ENCODE data around the gene TES.
"Not testable (repeated sequence)": the region's sequence is repeated elsewhere in the genome, so short reads cannot be mapped to it uniquely, and the experiment has no call there.

Gene TES

DNA sequence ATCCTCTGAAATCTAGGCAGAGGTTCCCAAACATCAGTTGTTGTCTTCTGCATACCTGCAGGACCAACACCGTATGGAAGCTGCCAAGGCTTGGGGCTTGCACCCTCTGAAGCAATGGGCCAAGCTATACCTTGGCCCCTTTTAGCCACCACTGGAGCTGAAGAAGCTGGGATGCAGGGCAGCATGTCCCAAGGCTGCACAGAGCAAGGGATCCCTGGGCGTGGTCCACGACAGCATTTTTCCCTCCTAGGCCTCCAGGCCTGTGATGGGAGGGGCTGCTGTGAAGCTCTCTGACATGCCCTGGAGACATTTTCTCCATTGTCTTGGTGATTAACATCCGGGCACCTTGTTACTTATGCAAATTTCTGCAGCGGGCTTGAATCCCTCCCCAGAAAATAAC lies 34.5 kb downstream of the TES start:
- H2AFZ ChIP-seq (ENCODE audit: insufficient read depth, low read length, poor library complexity); H3K4me1 ChIP-seq (ENCODE audit: control insufficient read depth in 1 of 2, insufficient read depth in 2 of 2, low read length in 2 of 2); H3K18ac ChIP-seq (ENCODE audit: low read length); H3K14ac ChIP-seq (ENCODE audit: low read length); H2BK5ac ChIP-seq (ENCODE audit: low read depth, low read length, poor library complexity); H3K27ac ChIP-seq (ENCODE audit: low read depth, low read length); H4K12ac ChIP-seq (ENCODE audit: low read depth, low read length); H3K4ac ChIP-seq (ENCODE audit: low read depth, low read length); H3K4me3 ChIP-seq (ENCODE audit: low read depth, low read length); H3K9ac ChIP-seq (ENCODE audit: low read length); H4K91ac ChIP-seq (ENCODE audit: low read depth, low read length); H3K9me3 ChIP-seq (ENCODE audit: insufficient read depth, low read depth, low read length); H3K79me1 ChIP-seq (ENCODE audit: low read length); H3K79me2 ChIP-seq (ENCODE audit: control insufficient read depth, insufficient read depth, low read length, poor library complexity); H3K27me3 ChIP-seq (ENCODE audit: insufficient read depth, low read length); H2AK5ac ChIP-seq (ENCODE audit: low read length); H3K4me2 ChIP-seq (ENCODE audit: low read length); H2BK12ac ChIP-seq (ENCODE audit: low read length); H2BK120ac ChIP-seq (ENCODE audit: insufficient read depth, low read length, poor library complexity); H3K23ac ChIP-seq (ENCODE audit: low read length); H4K8ac ChIP-seq (ENCODE audit: low read depth, low read length): not testable (repeated sequence)
- WGBS (ENCODE audit: extremely low coverage, insufficient coverage, insufficient read length) = no CpG with 5 or more reads among the region's 5 CpGs
- peaks cover 7 to 11% of the 10 kb centered on the region in 2 experiments for H3K36me3 ChIP-seq (ENCODE audit: control insufficient read depth in 1 of 2, insufficient read depth in 2 of 2, low read length in 2 of 2)
- peak in 1 of 2 donors; percentile 33 for DNase-seq

DNA sequence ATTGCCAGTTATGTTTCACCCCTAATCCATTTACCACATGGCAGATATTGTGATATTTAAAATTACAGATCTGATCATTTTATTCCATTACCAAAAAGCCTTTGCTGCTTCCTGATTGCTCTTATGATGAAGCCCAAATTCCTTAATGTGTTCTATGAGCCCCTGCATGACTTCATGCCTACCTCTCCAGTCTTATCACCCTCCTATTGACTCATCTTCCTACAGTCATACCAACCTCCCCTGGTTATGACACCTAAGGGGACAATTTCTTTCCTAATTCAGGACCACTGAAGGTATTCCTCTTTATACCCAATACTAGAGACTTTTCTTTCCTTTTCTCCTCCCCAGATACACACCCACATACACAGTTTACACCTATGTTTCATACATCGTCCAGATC lies 36.0 kb downstream of the TES start:
- no CpG with 5 or more reads among the region's 1 CpG for WGBS (ENCODE audit: extremely low coverage, insufficient coverage, insufficient read length)
- Histone ChIP-seq H3K18ac (ENCODE audit: low read length) (no peak overlapping the region), H2AFZ (ENCODE audit: insufficient read depth, low read length, poor library complexity) (no peak overlapping the region)

DNA sequence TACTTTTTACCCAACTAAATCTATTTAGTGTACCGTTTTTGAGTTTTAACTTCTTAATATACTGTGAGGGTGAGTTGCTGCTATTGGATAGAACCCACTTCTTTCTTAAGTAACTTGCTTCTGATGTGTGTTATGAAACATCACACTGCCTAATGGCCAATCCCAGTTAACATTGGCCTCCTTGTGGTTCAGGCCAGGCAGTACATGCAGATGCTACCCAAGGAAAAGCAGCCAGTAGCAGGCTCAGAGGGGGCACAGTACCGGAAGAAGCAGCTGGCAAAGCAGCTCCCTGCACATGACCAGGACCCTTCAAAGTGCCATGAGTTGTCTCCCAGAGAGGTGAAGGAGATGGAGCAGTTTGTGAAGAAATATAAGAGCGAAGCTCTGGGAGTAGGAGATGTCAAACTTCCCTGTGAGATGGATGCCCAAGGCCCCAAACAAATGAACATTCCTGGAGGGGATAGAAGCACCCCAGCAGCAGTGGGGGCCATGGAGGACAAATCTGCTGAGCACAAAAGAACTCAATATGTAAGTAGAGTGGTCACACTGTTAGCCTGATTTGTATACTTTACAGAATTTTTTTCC lies 39.7 kb downstream of the TES start:
- WGBS (ENCODE audit: extremely low coverage, insufficient coverage, insufficient read length) = no CpG with 5 or more reads among the region's 3 CpGs
- Histone ChIP-seq H3K4ac (ENCODE audit: low read depth, low read length) (no peak overlapping the region), H3K23ac (ENCODE audit: low read length) (no peak overlapping the region), H3K27me3 (ENCODE audit: insufficient read depth, low read length) (no peaks in the 10 kb centered on the region), H3K18ac (ENCODE audit: low read length) (no peak overlapping the region), H4K12ac (ENCODE audit: low read depth, low read length) (no peak overlapping the region), H4K8ac (ENCODE audit: low read depth, low read length) (no peak overlapping the region), H3K79me2 (ENCODE audit: control insufficient read depth, insufficient read depth, low read length, poor library complexity) (no peaks in the 10 kb centered on the region), H3K14ac (ENCODE audit: low read length) (no peak overlapping the region), H3K9ac (ENCODE audit: low read length) (no peak overlapping the region), H3K27ac (ENCODE audit: low read depth, low read length) (no peak overlapping the region), H2AFZ (ENCODE audit: insufficient read depth, low read length, poor library complexity) (no peak overlapping the region), H2AK5ac (ENCODE audit: low read length) (no peak overlapping the region), H3K4me2 (ENCODE audit: low read length) (no peak overlapping the region), H4K91ac (ENCODE audit: low read depth, low read length) (no peak overlapping the region), H3K4me1 (ENCODE audit: control insufficient read depth in 1 of 2, insufficient read depth in 2 of 2, low read length in 2 of 2) (no peaks in the 10 kb centered on the region), H2BK120ac (ENCODE audit: insufficient read depth, low read length, poor library complexity) (no peak overlapping the region), H3K9me3 (ENCODE audit: insufficient read depth, low read depth, low read length) (no peaks in the 10 kb centered on the region), H3K79me1 (ENCODE audit: low read length) (no peaks in the 10 kb centered on the region), H2BK12ac (ENCODE audit: low read length) (no peak overlapping the region), H3K4me3 (ENCODE audit: low read depth, low read length) (no peak overlapping the region), H2BK5ac (ENCODE audit: low read depth, low read length, poor library complexity) (no peak overlapping the region), H3K36me3 (ENCODE audit: control insufficient read depth in 1 of 2, insufficient read depth in 2 of 2, low read length in 2 of 2) (peaks cover 14 to 16% of the 10 kb centered on the region in 2 experiments)
- peak in 1 of 2 donors; percentile 46 for DNase-seq

More for the DNA sequence above, 36.0 kb downstream of the TES start:
- Histone ChIP-seq H3K4me1 (ENCODE audit: control insufficient read depth in 1 of 2, insufficient read depth in 2 of 2, low read length in 2 of 2) (no peaks in the 10 kb centered on the region), H3K27ac (ENCODE audit: low read depth, low read length) (no peak overlapping the region), H2BK12ac (ENCODE audit: low read length) (no peak overlapping the region), H2AK5ac (ENCODE audit: low read length) (no peak overlapping the region), H3K9me3 (ENCODE audit: insufficient read depth, low read depth, low read length) (peaks cover 6% of the 10 kb centered on the region), H3K79me1 (ENCODE audit: low read length) (no peaks in the 10 kb centered on the region), H3K9ac (ENCODE audit: low read length) (no peak overlapping the region), H3K4me2 (ENCODE audit: low read length) (no peak overlapping the region), H4K91ac (ENCODE audit: low read depth, low read length) (no peak overlapping the region), H2BK120ac (ENCODE audit: insufficient read depth, low read length, poor library complexity) (no peak overlapping the region), H2BK5ac (ENCODE audit: low read depth, low read length, poor library complexity) (no peak overlapping the region), H3K36me3 (ENCODE audit: control insufficient read depth in 1 of 2, insufficient read depth in 2 of 2, low read length in 2 of 2) (peaks cover 11 to 16% of the 10 kb centered on the region in 2 experiments), H4K12ac (ENCODE audit: low read depth, low read length) (no peak overlapping the region), H3K14ac (ENCODE audit: low read length) (no peak overlapping the region), H3K4me3 (ENCODE audit: low read depth, low read length) (no peak overlapping the region), H3K4ac (ENCODE audit: low read depth, low read length) (no peak overlapping the region), H3K27me3 (ENCODE audit: insufficient read depth, low read length) (no peaks in the 10 kb centered on the region), H4K8ac (ENCODE audit: low read depth, low read length) (no peak overlapping the region), H3K23ac (ENCODE audit: low read length) (no peak overlapping the region), H3K79me2 (ENCODE audit: control insufficient read depth, insufficient read depth, low read length, poor library complexity) (no peaks in the 10 kb centered on the region)
- DNase-seq = no peak

DNA sequence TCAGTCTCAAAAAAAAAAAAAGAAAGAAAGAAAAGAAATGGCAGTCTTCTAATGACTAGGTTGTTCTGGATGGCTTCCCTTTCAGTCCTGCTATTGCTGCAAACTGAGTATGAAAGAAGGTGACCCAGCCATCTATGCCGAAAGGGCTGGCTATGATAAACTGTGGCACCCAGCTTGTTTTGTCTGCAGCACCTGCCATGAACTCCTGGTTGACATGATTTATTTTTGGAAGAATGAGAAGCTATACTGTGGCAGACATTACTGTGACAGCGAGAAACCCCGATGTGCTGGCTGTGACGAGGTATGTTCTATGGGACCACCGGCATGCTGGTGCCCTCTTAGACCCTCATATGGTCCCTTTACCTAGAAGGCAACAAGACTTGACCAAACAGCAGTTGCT lies 41.3 kb downstream of the TES start:
- Histone ChIP-seq H3K14ac (ENCODE audit: low read length) (no peak overlapping the region), H2BK120ac (ENCODE audit: insufficient read depth, low read length, poor library complexity) (no peak overlapping the region), H3K27me3 (ENCODE audit: insufficient read depth, low read length) (no peaks in the 10 kb centered on the region), H3K23ac (ENCODE audit: low read length) (no peak overlapping the region), H3K36me3 (ENCODE audit: control insufficient read depth in 1 of 2, insufficient read depth in 2 of 2, low read length in 2 of 2) (peaks cover 14 to 20% of the 10 kb centered on the region in 2 experiments), H3K9me3 (ENCODE audit: insufficient read depth, low read depth, low read length) (no peaks in the 10 kb centered on the region), H3K9ac (ENCODE audit: low read length) (no peak overlapping the region), H3K4me2 (ENCODE audit: low read length) (no peak overlapping the region), H3K4me3 (ENCODE audit: low read depth, low read length) (no peak overlapping the region), H3K79me1 (ENCODE audit: low read length) (no peaks in the 10 kb centered on the region), H3K79me2 (ENCODE audit: control insufficient read depth, insufficient read depth, low read length, poor library complexity) (no peaks in the 10 kb centered on the region), H3K4me1 (ENCODE audit: control insufficient read depth in 1 of 2, insufficient read depth in 2 of 2, low read length in 2 of 2) (no peaks in the 10 kb centered on the region), H2AK5ac (ENCODE audit: low read length) (no peak overlapping the region), H3K4ac (ENCODE audit: low read depth, low read length) (no peak overlapping the region), H3K27ac (ENCODE audit: low read depth, low read length) (no peak overlapping the region), H2AFZ (ENCODE audit: insufficient read depth, low read length, poor library complexity) (no peak overlapping the region), H2BK12ac (ENCODE audit: low read length) (no peak overlapping the region), H3K18ac (ENCODE audit: low read length) (no peak overlapping the region), H4K91ac (ENCODE audit: low read depth, low read length) (no peak overlapping the region), H2BK5ac (ENCODE audit: low read depth, low read length, poor library complexity) (no peak overlapping the region), H4K12ac (ENCODE audit: low read depth, low read length) (no peak overlapping the region), H4K8ac (ENCODE audit: low read depth, low read length) (no peak overlapping the region)
- WGBS (ENCODE audit: extremely low coverage, insufficient coverage, insufficient read length) = no CpG with 5 or more reads among the region's 5 CpGs
- no peak for DNase-seq

Measured in trophoblast cell (in vitro differentiated cells and primary cell).